Neural cell (in vitro differentiated cells): ENCODE results near the gene HS3ST6. TPM values are rescaled to one million over a fixed set of nuclear protein-coding genes. Genes with fewer than 3 reads are reported as not detected.
A peak's percentile ranks its signal among the peaks of the same experiment; 100 is the strongest.

ENCODE experiments used
- H2AFZ ChIP-seq: fragments of 200-600, 300-800 bp; sonication (generic), shearing (Covaris generic); 2 replicates; pipeline ENCODE4 v1.6.0; 2014; ENCODE audit warnings: low read depth, mild to moderate bottlenecking, antibody characterized with exemption, low read length, moderate library complexity
- H3F3A ChIP-seq: fragments of 200-600 bp; shearing (Covaris generic); 2 replicates; pipeline ENCODE4 v1.6.1; 2016; ENCODE audit warnings: mild to moderate bottlenecking, moderate library complexity, mixed read lengths, antibody characterized with exemption, low read length; ENCODE audit not compliant: insufficient read depth, poor library complexity, severe bottlenecking
- H3K27ac ChIP-seq: fragments of 200-600, 300-800 bp; sonication (generic), shearing (Covaris generic); 2 replicates; pipeline ENCODE4 v1.5.1; 2014; ENCODE audit warnings: mild to moderate bottlenecking, low read length, moderate library complexity
- H3K27me3 ChIP-seq: fragments of 300-800, 200-600 bp; sonication (generic), shearing (Covaris generic); 2 replicates; pipeline ENCODE4 v1.6.0; 2014; ENCODE audit warnings: mild to moderate bottlenecking, low read depth, low read length, moderate library complexity; ENCODE audit not compliant: insufficient read depth
- H3K36me3 ChIP-seq: fragments of 300-800, 200-600 bp; sonication (generic), shearing (Covaris generic); 2 replicates; pipeline ENCODE4 v1.5.1; 2014; ENCODE audit warnings: mild to moderate bottlenecking, antibody characterized with exemption, low read length, moderate library complexity; ENCODE audit not compliant: insufficient read depth
- H3K4me2 ChIP-seq: fragments of 300-800, 200-600 bp; sonication (generic), shearing (Covaris generic); 2 replicates; pipeline ENCODE4 v1.6.0; 2014; ENCODE audit warnings: mild to moderate bottlenecking, low read length
- H3K4me3 ChIP-seq: fragments of 300-800, 200-600 bp; sonication (generic), shearing (Covaris generic); 2 replicates; pipeline ENCODE4 v1.5.1; 2014; ENCODE audit warnings: mild to moderate bottlenecking, low read length, moderate library complexity
- H3K79me2 ChIP-seq: fragments of 200-600 bp; shearing (Covaris generic); replicated peaks from 2 replicates; pipeline ENCODE4 v1.6.0; 2014; ENCODE audit warnings: mild to moderate bottlenecking, low read length, moderate library complexity; ENCODE audit not compliant: insufficient read depth
- H3K9ac ChIP-seq: fragments of 300-800, 200-600 bp; sonication (generic), shearing (Covaris generic); 2 replicates; pipeline ENCODE4 v1.6.1; 2016; ENCODE audit warnings: mild to moderate bottlenecking, low read length, mixed read lengths
- H3K9me2 ChIP-seq: fragments of 200-600 bp; shearing (Covaris generic); 2 replicates; pipeline ENCODE4 v1.6.1; 2016; ENCODE audit warnings: mild to moderate bottlenecking, low read length, mixed read lengths; ENCODE audit not compliant: insufficient read depth
- H3K9me3 ChIP-seq: fragments of 200-600, 300-800 bp; sonication (generic), shearing (Covaris generic); 2 replicates; pipeline ENCODE4 v1.6.1; 2016; ENCODE audit warnings: mild to moderate bottlenecking, mixed run types, low read length, moderate library complexity, mixed read lengths
- H4K20me1 ChIP-seq: fragments of 200-600 bp; shearing (Covaris generic); 2 replicates; pipeline ENCODE4 v1.6.1; 2016; ENCODE audit warnings: mild to moderate bottlenecking, mixed run types; ENCODE audit not compliant: insufficient read depth
- EP300 ChIP-seq: fragments of 450-650 bp; conservative IDR thresholded peaks from 2 replicates; pipeline ENCODE4 v1.6.1; 2014; ENCODE audit warnings: antibody characterized with exemption, mild to moderate bottlenecking, moderate library complexity; ENCODE audit not compliant: poor library complexity, severe bottlenecking
- EZH2 ChIP-seq: fragments of 200-600, 300-800 bp; shearing (Covaris generic), sonication (generic); IDR thresholded peaks from 2 replicates; pipeline ENCODE4 v1.6.1; 2014; ENCODE audit warnings: antibody characterized with exemption, low read length, borderline replicate concordance, mild to moderate bottlenecking; ENCODE audit not compliant: insufficient read depth, poor library complexity, severe bottlenecking
- MXI1 ChIP-seq: fragments of 450-650 bp; conservative IDR thresholded peaks from 2 replicates; pipeline ENCODE4 v1.6.1; 2014; ENCODE audit warnings: antibody characterized with exemption, mild to moderate bottlenecking; ENCODE audit not compliant: poor library complexity, severe bottlenecking
- POLR2AphosphoS5 ChIP-seq: IDR thresholded peaks from 2 replicates; pipeline ENCODE4 v1.6.1; 2012
- RAD21 ChIP-seq: fragments of 450-650 bp; conservative IDR thresholded peaks from 2 replicates; pipeline ENCODE4 v1.6.1; 2014; ENCODE audit warnings: antibody characterized with exemption, mild to moderate bottlenecking, moderate library complexity
- SMC3 ChIP-seq: fragments of 450-650 bp; conservative IDR thresholded peaks from 2 replicates; pipeline ENCODE4 v1.6.1; 2014; ENCODE audit warnings: antibody characterized with exemption, mild to moderate bottlenecking, moderate library complexity; ENCODE audit not compliant: poor library complexity
- TAF1 ChIP-seq: IDR thresholded peaks from 2 replicates; pipeline ENCODE4 v1.6.1; 2012; ENCODE audit warnings: low read depth
- polyA plus RNA-seq: library from polyadenylated mRNA; depleted of rRNA; stranded (reverse); fragments of >200 nt; gene quantifications from 2 replicates; pipeline ENCODE4 v1.2.3, GENCODE V29; 2014
- TF ChIP-seq, protein P1 (sequence below): fragments of 450-650 bp; IDR thresholded peaks from 2 replicates; pipeline ENCODE4 v1.5.1; 2014; ENCODE audit warnings: antibody characterized with exemption, mild to moderate bottlenecking, moderate library complexity; ENCODE audit not compliant: poor library complexity, severe bottlenecking
- TF ChIP-seq, protein P2 (sequence below): IDR thresholded peaks from 2 replicates; pipeline ENCODE4 v1.6.1; 2012; ENCODE audit warnings: borderline replicate concordance

HS3ST6 gene
- polyA plus RNA-seq, 1 donor from 2014 or later = not detected

- Histone ChIP-seq H3K9ac (peak overlapping the region; percentile 89), H3K4me3 (peak overlapping the region; percentile 88), H2AFZ (peak overlapping the region; percentile 36), H3K27ac (peak overlapping the region; percentile 80), H3F3A (no peaks in the 10 kb centered on the region), H3K36me3 (no peaks in the 10 kb centered on the region), H3K9me3 (no peaks in the 10 kb centered on the region), H4K20me1 (no peaks in the 10 kb centered on the region), H3K4me2 (peak overlapping the region; percentile 80), H3K9me2 (no peaks in the 10 kb centered on the region), H3K27me3 (no peaks in the 10 kb centered on the region), H3K79me2 (peaks cover 12% of the 10 kb centered on the region)
- TF ChIP-seq, protein P1, sequence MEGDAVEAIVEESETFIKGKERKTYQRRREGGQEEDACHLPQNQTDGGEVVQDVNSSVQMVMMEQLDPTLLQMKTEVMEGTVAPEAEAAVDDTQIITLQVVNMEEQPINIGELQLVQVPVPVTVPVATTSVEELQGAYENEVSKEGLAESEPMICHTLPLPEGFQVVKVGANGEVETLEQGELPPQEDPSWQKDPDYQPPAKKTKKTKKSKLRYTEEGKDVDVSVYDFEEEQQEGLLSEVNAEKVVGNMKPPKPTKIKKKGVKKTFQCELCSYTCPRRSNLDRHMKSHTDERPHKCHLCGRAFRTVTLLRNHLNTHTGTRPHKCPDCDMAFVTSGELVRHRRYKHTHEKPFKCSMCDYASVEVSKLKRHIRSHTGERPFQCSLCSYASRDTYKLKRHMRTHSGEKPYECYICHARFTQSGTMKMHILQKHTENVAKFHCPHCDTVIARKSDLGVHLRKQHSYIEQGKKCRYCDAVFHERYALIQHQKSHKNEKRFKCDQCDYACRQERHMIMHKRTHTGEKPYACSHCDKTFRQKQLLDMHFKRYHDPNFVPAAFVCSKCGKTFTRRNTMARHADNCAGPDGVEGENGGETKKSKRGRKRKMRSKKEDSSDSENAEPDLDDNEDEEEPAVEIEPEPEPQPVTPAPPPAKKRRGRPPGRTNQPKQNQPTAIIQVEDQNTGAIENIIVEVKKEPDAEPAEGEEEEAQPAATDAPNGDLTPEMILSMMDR = no peak
- TF ChIP-seq, protein P2, sequence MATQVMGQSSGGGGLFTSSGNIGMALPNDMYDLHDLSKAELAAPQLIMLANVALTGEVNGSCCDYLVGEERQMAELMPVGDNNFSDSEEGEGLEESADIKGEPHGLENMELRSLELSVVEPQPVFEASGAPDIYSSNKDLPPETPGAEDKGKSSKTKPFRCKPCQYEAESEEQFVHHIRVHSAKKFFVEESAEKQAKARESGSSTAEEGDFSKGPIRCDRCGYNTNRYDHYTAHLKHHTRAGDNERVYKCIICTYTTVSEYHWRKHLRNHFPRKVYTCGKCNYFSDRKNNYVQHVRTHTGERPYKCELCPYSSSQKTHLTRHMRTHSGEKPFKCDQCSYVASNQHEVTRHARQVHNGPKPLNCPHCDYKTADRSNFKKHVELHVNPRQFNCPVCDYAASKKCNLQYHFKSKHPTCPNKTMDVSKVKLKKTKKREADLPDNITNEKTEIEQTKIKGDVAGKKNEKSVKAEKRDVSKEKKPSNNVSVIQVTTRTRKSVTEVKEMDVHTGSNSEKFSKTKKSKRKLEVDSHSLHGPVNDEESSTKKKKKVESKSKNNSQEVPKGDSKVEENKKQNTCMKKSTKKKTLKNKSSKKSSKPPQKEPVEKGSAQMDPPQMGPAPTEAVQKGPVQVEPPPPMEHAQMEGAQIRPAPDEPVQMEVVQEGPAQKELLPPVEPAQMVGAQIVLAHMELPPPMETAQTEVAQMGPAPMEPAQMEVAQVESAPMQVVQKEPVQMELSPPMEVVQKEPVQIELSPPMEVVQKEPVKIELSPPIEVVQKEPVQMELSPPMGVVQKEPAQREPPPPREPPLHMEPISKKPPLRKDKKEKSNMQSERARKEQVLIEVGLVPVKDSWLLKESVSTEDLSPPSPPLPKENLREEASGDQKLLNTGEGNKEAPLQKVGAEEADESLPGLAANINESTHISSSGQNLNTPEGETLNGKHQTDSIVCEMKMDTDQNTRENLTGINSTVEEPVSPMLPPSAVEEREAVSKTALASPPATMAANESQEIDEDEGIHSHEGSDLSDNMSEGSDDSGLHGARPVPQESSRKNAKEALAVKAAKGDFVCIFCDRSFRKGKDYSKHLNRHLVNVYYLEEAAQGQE = no peak
- no peak for TF ChIP-seq EZH2
- no peak for TF ChIP-seq EP300
- TF ChIP-seq RAD21 = no peak
- TF ChIP-seq TAF1 = no peak
- TF ChIP-seq SMC3 = no peak
- TF ChIP-seq POLR2AphosphoS5 = no peak
- no peak for TF ChIP-seq MXI1
These were observed 47.3 kb upstream of the HS3ST6 start for GRCh38 chr16:1965396-1966001.

DNA sequence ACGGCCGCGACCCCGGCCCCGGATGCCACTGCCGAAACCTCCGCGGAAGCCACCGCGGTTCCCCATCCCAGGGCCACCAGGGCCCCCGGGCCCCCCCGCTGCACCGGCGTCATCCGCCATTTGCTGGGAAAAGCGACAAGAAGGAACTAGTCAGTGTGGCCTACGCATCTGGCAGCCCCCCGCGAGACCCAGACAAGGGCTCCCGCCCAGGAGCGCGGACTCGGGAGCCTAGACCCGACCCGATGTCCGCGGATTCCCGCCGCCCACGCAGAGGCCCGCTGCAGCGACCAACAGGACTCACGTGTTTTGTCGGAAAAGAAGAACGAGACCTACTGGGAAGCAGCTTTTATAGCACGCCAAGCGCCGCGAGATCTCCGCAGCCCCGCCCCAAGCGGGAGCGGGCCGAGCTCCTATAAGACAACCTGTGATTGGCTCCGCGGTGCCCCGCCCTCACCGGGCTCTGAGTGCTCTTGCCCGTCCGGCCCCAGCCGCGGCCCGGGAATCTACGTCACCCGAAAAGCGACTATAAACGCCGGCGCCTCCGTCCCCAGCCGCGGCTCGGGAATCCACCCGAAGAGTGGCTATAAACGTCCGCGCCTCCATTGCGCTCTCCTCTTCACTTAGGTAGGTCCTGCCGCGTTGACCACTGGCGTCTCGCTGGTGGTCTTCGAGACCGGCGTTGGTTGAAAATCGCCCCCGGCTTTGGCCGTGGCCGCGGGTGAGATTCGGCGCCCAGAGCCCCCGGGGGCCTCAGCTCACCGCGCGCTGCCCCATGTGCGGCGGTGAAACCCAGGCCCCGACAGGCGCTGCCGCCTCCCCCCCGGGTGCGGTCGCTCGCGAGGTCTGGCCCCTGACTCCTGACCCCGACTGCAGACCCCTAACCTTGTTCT, 46.5 kb upstream of the HS3ST6 start, which contains the start of gene RPS2:
RPS2 (minus strand) TSS at position 321 of the 890 bp plus-strand sequence; CDS start at position 120, 201 bp downstream.
- H3K9me3 ChIP-seq = no peaks in the 10 kb centered on the region
- no peaks in the 10 kb centered on the region for H4K20me1 ChIP-seq
- H3K36me3 ChIP-seq = no peaks in the 10 kb centered on the region
- H3K79me2 ChIP-seq = peaks cover 15% of the 10 kb centered on the region
- H3K4me2 ChIP-seq = peak within 1 kb of the TSS; percentile 94
- H3K9ac ChIP-seq = peak within 1 kb of the TSS; percentile 89
- TF ChIP-seq, protein P1 = peak; percentile 37
- TF ChIP-seq, protein P2 = peak; percentile 98
- TF ChIP-seq EZH2 (no peak), MXI1 (peak; percentile 96), RAD21 (no peak), POLR2AphosphoS5 (peak; percentile 99), EP300 (peak; percentile 58), TAF1 (peak; percentile 98), SMC3 (no peak)
- H3K4me3 ChIP-seq = peak within 1 kb of the TSS; percentile 88
- H3K27me3 ChIP-seq = no peaks in the 10 kb centered on the region
- peak within 1 kb of the TSS; percentile 36 for H2AFZ ChIP-seq
- H3K27ac ChIP-seq = peak within 1 kb of the TSS; percentile 80
- no peaks in the 10 kb centered on the region for H3K9me2 ChIP-seq
- H3F3A ChIP-seq = no peaks in the 10 kb centered on the region
